Effector CD4-positive, alpha-beta T cell (primary cell): ENCODE results near the gene KCNT1.

ENCODE experiments used
- DNase-seq: peaks from one replicate; pipeline ENCODE4 v3.0.0-alpha.2; 2020

The KCNT1 gene

DNA sequence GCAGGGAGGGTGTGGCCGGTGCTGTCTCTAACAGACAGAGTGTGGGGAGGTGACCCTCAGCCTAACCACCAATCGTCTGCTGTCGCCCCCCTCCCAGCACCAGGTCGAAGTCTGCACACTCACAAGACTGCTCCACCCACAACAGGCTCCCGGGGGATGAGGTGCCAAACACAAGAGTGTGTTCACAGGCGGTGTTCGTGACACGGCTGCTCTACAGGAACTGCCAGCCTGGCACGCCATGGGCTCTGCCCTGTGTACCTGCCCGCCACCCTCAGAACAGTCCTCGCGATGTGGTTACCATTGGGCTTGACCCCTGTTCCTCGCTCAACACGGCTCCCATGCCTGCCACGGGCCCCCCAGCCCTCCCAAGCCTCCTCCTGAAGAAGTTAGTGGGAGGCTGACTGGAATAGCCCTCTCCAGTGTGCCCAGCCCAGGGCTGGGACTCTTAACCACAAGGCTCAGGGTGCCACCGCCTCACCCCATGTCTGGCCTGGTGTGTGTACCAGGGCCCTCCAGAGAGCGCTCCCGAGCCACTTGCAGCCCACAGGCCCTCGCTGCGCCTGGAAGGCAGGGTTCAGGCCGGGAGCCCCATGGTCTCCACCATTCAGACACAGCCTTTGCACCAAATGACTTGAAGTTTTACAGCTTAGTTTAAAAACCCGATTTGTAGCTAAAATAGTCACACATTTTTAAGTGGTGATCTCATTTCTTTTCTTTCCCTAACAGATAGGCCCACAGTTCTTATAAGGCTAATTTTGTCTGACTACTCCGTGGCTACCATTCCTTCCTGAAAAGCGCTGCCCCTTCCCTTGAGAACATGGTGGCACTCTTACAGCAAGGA lies 102.8 kb downstream of the KCNT1 start:
- no peak for DNase-seq

DNA sequence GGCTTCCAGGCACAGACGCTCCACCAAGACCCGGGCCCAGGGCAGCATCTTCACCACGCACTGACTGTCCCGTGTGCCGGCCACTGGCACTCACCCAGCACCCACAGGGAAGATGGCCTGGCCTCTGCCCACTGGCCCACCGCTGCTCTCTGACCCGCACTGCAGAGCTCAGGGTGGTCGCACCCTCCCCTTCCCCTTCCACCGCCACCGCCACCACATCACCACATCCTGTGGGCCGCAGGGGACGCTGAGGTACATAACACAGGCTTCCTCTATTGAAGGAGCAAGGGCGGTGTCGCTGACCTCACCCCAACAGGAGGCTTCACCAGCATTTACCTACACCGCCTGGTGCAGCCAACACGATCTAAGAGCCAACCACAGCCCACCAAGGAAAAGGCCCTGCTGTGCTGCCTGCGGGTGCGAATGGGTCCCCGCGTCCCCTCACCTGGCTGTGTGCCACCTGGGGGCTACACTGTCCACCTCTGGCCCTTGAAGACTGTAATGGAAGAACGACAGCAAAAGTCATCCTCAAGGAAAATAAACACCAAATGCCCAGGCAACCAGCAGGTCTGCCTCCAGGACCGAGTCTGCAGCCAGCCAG lies 103.5 kb downstream of the KCNT1 start:
- no peak for DNase-seq

DNA sequence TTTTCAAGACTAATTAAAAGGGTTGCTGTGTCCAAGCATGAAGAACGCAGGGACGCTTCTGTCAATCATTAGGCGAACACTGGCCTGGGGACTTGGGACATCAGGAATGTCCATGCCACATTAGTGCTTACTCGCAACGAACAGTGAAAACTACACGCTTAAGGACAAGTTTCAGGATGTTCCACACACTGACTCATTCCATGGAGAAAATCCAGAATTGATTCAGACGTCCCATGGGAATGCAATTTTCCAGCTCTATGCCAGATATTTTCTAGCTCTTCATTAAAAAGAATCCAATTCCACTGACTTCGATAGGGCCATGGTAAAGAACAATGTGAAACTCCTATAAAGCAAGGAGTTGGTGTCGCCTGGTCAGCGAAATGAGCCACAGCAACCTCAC lies 107.2 kb downstream of the KCNT1 start:
- DNase-seq = no peak

DNA sequence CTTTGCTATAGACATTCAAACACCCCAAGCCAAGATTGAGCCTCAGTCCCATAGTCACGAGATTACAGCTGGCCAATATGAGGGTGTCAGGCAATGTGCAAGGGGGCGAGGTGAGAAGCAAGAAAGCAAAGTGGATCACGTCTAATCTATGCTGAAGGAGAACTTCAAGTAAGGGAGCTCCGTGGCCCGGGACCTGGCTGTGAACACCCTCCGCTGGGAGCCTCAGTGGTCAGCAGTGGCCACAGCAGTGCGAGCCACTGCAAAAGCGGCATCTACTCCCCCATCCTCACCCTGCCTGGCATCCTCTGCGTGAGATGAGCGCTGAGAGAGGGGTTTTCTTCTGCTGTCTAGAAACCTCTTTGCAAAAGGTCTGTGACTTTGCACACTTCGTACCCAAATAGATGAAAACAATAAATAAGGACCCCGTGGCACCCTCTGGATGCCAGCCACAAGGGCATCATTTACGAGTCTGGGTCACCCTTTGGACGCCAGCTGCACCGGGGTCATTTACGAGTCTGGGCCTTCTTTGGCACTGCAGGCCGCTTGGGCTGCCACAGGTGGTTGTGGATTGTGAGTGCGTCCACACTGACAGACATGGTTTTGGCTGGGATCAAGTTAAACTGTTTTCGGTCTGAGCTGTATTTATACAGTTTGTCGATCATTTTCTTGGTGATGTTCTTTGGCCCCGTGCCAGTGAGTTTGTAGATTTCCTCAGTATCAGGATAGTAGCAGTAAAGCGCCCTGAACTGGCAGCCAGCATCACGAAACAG lies 109.0 kb downstream of the KCNT1 start:
- no peak for DNase-seq

DNA sequence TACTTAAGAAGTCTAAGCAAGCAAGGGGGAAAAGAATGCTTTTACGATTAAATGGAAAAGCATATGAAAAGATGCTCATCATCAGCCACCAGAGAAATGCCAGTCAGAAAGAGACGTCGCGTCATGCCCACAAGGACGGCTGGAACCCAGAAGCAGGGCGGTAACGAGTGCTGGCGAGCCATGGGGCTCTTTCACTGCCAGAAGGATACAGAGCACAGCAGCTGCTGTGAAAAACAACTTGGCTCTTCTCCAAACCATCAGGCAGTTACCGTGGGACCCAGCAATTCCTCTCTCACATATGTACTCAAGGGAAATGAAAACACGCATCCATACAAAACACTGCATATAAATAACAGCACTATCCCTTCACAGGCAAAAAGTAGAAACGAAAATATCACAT lies 109.8 kb downstream of the KCNT1 start:
- no peak for DNase-seq

DNA sequence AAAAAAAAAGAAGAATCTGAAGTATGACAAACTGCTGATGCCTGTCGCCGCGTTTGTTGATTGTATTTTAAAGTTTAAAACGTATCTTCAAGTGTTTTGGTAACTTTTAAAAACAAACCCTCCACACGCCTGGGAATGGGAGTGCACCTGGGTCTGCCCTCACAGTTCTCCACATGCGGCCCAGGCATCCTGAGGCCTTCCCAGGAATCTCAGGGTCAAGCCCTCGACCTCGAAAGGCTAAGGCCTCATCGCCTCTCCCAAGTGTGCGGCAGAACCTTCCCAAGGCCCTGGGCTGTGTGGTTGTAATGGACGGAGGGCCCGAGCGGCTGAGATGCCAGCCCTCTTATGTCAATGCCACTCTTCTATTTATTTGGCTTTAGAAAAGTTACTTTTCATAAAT lies 111.0 kb downstream of the KCNT1 start:
- no peak for DNase-seq

DNA sequence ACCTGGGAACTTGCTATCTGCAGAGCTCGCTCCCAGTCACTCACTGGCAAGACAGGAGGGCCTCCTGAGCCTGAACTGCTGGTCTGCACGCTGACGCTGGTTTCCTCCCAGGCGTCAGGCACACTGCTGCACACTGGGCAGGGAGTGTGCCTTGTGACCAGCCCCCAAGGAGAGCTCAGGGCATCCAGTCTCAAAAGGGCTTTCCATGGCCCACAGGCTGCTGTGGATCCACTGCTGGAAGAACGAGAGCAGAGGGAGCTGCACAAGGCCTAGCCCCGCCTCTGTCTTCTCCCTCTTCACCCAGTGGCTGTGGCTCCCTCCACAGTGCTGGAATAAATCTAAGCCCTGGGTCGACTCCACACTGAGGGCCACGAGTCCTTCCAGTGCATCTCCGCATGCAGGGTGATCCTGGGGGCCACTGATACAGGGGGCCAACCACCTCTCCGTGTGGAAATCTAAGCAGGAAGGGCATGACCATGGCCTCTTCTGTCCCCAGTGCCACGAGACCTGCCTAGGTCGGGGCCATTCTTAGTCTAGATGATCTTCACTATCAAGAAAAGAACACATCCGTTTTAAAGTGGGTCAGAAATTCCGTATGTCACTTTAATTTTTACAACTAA lies 111.8 kb downstream of the KCNT1 start:
- DNase-seq = no peak

DNA sequence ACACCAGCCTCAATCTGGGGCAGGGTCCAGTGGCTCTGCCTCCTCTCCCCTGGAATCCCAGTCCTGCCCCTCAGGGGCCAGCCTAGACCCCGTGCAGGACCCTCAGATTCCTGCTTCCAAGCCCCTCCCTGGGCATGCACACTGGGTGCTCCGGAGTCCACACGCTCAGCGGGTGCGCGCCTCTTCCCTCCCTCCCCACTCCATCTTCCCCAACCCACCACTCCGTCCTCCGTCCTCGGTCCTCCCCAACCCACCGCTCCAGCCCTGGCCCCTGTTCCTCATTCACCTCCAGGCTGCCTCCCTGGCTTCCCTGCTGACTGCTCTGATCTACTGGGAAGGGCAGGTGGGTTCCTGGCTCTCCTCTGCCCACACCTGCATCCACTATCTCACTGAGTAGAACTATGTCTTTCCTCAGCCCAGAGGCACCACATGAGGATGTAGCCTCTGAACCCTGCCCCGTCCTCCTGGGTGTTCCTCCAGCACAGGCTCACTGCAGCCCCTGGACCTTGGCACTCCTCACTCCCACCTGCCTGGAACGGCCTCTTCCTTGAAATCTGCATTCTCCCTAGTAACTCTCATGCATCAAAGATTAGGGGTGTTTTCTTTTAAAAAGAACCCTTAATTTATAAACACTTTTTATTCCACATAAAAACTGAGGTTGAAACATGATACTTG lies 112.6 kb downstream of the KCNT1 start:
- DNase-seq = no peak

DNA sequence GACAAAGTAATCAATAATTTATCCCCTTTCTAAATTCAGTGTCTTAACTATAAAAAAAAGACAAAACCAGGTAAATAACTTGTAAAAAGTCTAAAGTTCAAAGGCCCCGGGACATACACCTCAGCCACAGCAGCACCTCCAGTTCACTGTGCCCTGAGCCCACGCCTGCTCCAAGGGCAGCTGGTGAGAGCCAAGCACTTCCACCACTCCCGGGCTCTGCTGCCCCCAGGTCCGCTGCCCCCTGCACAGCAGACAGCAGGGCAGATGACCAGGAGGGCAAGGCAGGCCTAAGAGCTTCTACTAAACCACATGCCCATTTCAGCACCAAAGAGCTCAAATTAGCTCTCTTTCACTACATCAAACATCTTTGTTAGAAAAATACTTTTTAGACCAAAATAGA lies 113.4 kb downstream of the KCNT1 start:
- no peak for DNase-seq

DNA sequence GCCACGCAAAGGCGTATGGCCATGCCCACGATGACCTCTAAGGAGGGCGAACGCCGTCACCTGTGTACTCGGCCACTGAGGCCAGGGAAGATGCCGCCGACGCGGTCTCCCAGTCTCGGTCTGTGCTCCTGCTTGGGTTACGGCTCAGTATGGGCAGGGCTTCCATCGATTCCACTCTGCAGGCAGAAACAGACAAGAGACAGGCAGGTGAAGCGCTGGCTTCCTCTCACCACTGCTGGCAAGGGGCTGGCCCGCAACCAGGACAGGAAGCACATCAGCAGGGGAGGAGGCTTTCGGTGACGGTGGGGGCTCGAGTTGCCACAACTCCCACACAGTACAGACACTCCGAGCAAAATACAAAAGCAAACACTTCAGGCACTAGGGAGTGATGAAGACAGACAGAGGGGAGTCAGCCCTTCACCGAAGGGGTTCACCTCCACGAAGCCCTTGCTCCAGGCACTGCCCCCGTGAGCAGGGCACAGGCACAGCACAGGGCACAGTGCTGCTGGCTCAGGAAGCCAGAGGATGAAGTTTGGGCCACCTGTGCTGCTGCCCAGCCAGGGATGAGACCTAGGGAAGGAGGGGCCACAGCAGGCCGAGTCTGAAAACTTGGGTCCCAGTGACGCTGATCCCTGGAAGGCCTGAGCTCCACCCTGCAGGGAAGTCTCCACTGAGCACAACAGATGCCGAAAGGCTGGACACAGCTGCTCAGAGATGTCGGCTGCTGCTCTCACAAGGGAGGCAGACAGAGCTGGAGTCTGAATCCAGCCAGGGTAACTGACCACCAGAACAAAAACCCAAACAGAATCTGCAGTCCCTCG lies 114.1 kb downstream of the KCNT1 start:
- DNase-seq = no peak

DNA sequence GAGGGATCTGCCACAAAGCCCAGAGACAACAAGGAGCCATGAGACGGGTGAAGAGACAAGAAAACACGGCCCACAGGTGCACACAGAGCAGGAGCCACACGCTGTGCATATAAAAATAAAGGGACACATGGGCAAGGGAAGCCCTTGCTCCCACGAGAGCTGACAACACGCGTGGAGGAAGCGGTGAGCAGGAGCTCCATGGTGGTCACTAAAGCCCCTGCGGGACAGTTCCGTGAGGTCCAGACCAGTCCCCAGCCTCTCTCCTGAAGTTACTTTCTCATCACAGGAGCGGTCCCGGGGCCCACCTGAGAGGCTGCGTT lies 114.6 kb downstream of the KCNT1 start:
- DNase-seq = no peak

DNA sequence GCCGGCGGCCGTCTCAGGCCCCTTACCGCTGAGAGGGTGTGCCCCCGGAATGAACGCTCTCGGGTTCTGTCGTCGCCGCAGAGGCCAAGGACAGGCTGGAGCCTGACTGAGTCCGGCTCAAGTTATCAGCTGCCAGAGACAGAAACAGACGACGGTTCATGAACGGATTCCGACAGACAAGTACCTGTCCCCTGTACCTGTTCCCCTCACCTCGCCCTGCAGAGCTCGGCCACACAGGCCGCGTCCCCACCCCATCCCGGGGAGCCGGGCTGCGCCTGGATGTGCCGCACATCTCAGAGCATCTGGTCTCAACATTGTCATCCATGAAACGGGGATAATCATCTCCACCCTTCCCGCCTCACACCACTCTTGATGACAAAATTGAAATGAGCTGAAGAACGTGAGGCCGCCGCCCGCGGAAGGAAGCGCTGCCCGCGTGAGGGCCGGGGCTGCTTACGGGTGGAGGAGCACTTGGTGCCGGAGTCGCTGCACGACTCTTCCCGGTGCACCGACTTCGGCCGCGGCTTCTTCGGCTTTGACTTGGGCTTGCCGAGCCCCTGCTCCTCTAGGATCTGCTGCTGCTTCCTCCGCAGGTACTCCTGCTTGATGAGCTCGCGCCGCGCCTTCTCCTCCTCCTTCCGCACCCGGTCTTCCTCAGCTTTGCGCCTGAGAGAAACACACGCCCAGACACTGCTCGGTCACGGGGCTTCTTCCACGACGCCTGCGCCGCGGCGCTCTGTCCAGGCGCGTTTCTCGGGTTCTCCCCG lies 116.1 kb downstream of the KCNT1 start:
- no peak for DNase-seq

DNA sequence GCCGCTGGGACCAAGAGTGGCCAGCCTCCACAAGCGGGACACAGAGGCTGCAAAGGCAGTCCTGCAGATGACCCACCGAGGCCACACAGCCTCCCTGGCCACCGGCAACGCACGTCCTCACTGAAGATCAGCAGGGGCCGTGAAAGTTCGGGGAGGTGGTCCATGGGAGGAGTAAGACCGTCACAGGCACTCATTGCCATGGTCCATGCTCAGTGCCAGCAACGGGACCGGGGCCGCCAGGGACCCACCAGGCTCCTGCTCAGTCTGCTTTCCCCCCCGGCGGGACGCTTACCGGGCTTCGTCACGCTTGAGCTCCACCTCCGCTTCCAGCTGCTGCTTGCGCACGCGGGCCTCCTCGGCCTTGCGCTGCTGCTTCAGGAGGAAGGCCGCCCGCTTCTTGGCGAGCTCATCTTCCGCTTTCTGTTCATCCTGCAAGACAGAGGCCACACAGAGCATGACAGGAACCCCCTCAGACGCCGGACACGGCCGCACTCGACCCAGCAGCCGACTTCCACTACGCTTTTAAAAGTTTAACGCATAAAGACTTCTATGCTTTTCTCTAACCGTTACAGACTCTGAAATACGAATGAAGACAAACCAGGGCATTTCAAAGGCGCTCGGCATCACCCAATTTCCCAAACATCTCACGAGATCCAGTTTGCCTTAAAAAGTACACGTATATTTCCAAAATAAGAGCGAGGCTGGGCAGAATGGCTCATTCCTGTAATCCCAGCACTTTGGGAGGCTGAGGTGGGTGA lies 116.9 kb downstream of the KCNT1 start:
- DNase-seq = no peak

DNA sequence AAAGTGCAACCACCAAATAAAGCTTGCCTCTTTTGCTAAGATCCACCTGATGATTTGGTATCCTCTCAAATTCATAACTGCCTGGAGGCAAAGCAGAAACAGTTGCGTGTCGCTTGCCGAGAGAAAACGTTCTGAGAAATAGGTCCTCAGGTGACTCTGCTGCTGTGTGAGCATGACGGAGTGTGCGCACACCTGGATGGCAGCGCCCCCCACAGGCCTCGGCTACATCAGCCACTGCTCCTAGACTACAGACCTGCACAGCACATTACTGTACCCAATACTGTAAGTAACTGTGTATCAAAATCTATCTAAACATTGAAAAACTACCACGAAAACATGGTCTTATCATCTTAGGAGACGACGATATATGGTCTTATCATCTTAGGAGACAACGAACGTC lies 117.9 kb downstream of the KCNT1 start:
- no peak for DNase-seq

DNA sequence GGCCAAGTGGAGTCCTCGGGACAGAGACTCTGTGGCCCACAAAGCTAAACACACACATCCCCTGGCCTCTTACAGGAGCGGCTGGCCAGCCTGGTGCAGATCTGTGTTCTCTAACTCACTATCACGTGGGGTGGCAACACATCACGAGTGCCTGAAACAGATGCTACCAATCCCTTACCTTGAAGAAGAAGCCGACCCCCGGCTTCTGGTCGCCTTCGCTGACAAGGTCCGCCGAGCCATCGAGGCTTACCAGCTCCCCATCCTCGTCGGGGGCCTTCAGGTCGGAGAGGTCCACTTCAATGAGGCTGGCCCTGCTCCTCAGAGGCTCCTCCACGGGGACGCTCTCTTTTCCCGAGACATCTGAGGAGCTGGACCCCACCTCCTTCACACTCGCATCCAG lies 118.7 kb downstream of the KCNT1 start:
- DNase-seq = no peak

DNA sequence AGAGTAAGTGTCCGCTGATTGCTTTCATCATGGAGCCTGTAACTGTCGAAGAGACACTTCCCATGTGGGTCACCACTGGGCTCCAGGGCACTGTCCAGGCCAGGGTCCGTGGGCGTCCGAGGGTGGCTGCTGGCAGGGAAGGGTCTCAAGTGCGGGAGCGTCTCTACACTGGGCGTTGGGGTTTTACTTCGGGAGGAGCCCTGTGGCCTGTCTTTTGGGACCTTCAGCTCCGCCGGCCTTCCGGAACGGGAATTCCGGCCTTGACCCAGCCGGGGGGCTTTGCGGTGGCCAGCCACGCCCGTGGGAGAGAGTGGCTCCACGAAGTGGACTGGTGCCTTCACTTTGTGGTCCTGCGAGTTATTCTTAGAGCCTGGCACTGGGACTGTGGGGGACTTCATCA lies 119.1 kb downstream of the KCNT1 start:
- DNase-seq = no peak

DNA sequence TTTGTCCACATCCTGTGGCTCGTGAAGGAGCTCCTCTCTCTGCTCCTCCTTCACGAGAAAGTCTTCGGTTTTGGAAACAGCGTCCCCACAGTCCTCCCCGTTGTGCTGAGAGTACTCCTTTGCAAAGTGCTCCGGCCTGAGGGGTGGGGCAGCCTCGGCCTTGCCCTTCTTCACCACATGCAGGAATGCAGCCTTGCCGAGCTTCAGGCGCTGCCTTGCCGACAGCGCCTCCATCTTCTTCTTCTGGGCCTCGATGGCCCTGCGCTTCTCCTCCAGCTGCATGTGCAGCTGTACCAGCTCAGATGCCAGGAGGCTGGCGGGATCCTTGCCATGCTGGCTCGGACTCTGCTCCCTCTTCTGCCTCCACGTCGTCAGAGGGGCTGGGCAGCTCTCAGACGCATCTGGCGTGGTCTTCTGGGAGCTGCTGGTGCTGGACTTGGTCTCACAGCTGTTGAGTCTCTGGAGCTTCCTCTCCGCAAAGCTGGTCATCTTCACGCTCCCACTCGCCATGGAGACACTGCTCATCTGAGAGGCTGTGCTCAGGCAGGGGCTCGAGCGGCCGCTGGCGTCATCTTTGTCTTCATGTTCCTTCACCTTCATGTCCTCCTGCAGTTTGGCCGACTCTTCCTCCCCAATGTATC lies 119.9 kb downstream of the KCNT1 start:
- no peak for DNase-seq

DNA sequence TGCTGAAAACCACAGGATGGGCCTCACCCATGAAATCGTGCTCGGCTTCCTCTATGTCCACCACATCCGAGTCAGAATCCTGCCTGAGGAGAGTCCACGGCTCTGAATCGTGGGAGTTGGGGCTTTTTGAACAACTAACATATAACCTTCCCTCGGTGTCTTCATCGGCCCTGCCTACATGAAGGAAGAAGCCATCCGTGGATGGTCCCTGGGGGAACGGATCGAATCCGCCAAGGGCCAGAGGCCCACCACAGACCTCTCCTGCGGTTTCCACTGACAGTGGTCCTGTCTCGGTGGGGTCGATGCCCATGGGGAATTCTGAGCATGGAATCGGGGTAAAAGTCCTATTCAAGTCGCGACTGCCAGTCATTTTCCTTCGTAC lies 120.4 kb downstream of the KCNT1 start:
- no peak for DNase-seq

DNA sequence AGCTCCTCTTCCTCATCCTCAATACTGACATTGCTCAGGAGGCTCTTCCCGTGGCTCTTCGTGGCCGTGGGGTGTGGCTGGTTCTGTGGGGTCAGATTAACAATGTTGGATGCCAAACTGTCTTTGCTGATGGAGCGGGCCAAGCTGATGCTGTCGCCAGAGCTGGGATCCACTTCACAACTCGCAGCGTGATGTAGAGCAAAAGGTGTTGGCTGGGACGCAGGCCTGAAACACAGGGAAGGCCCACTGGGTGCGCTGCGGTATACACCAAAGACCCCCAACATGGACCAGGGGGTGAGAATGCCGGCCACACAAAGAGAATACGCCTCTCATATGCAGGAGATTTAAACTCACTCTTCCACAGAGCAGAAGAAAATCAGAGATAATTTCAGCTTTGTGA lies 121.1 kb downstream of the KCNT1 start:
- DNase-seq = no peak
